Activated CD4-positive, alpha-beta T cell treated with anti-CD3 and anti-CD28 coated beads, Interleukin-10, Interleukin-2, amounts not matched to agents 100 ng/mL and 50 ng/mL, durations not matched to agents 16 hours and 8 hours (primary cell): ENCODE data around the gene SPATS2L.
A peak's percentile ranks its signal among the peaks of the same experiment; 100 is the strongest.

Experiments
- DNase-seq: peaks from one replicate; pipeline ENCODE4 v3.0.0-alpha.2; 2020

SPATS2L gene

DNA sequence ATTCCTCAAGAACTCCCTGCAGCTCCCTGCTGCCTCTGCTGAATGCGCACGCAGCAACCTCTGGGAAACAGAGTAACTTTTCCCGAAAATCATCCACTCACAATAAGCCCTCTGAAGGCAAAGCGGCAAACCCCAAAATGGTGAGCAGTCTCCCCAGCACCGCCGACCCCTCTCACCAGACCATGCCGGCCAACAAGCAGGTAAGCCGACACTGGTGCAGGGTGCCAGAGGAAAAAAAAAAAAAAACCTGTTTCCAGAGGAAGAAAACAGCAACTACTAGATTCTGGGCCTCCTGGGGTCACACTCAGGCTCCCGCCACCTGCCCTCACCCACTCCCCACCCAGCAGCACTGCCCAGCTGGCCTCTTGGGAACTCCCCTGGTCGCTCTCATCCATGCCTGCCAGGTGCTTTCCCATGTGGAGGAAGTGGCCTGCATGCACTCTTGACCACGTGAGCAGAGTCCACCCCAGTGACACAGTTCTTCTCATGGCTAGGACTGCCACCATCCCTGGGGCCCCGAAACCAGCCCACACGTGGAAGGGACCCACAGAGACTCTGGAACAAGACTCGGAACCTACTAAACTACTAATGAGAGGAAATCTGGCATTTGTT is 166.5 kb downstream of the SPATS2L start:
- DNase-seq: no peak

DNA sequence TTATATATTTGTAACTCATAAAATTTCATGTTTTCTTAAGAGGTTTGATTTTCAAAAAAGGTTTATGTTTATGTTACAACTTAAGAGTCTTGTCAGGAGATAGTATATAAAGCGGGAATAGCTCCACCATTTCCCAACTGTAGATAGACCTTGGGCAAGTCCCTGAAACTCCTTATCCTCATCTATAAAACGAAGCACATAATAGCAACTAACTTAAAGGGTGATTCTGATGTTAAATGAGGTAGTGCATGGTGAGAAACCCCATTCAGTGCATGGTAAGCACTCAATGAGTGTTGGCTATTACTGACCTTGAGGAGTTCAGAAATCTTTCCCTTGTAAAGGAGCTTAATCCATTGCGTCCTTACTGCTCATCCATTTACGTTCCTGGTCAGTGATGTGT is 169.3 kb downstream of the SPATS2L start:
- no peak for DNase-seq

DNA sequence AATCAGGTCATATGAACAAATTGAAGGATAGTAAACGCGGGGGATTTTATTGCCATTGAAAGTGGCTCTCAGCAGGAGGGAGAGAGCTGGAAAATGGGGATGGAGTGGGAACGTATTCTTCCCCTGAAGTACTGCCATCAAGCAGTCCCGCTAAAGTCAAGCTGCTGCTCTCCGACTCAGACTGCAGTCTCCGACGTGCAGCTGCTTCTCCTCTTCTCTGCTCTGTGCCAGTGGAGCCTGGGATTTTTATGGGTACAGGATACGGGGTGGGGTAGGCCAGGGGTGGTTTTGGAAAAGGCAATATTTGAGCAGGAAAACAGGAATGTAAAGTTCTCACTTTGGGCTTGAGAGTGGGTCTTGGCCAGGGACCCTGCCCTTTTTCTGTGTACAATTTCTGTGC is 170.3 kb downstream of the SPATS2L start:
- DNase-seq: no peak

DNA sequence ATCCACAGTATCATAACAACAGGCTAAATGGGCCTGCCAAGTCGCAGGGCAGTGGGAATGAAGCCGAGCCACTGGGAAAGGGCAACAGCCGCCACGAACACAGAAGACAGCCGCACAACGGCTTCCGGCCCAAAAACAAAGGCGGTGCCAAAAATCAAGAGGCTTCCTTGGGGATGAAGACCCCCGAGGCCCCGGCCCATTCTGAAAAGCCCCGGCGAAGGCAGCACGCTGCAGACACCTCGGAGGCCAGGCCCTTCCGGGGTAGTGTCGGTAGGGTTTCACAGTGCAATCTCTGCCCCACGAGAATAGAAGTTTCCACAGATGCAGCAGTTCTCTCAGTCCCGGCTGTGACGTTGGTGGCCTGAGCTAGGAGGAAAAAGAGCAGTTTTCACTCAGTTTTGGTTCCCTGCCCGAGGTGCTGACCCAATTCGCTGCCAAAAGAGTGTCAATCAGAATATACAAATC is 171.2 kb downstream of the SPATS2L start:
- DNase-seq: no peak

DNA sequence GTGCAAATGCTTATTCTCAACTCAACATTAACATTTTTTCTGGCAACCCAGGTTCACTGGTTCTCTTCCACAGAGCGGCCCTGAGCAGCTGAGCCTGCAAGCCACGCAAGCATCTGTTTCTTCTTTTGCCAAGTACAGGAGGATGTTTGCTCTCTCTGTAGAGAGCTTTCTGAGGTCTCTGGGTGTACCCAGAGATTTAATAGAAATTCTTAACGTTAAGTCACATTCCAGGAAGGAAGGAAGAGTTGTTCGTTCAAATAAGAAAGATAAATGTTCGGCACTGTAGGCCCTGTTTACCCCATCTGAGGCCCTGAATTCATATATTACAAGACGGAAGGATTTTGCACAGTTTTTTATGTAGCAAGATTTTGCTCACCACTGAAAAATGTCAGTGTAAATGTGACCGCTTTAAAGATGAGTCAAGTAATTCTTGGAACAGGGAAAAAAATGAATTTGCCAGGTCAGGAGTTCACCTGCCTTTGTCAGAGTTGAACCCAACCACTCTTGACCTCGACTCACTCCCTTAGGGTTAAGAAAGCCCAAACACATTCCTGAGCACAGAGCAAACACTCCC is 173.3 kb downstream of the SPATS2L start:
- DNase-seq: peak; percentile 30

DNA sequence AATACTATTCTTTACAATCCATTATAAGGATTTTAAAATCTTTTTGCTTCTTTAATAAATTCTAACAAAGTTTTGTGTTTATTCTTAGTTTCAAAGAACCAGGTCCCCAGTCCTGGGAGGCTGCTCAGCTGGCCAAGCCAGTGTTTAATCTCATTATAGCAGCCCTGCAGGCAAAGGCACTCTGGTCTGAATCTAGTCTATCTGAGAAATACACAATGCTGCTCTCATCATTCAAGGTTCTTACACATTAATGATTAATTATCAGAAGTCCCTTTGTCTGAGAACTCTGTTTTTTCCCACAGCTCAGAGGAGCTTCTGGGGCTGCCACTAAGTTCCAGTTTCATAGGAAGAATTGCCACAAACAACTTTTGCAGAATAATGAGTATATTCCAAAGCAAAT is 175.7 kb downstream of the SPATS2L start:
- no peak for DNase-seq

DNA sequence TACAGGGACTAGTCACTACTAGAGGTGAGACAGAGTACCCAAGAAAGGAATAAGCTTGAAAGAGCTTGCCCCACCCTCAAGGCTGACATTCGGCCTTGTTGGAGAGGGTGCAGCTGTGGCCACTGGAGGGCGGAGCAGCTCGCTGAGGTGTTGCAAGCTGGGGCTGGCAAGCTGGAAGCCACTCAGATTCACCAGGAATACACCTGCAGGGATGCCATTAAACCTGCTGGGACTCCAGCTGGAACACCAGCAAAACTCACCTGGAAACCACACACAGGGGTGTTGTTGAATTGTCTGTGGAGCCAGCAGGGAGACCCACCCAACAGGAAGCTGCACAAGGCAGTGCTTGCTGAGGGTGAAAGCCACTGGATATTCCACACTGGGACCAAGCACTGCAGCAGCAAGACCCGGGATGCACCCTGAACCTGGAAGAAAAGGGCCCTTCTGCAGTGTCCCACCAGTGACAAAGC is 177.3 kb downstream of the SPATS2L start:
- DNase-seq: peak; percentile 39

DNA sequence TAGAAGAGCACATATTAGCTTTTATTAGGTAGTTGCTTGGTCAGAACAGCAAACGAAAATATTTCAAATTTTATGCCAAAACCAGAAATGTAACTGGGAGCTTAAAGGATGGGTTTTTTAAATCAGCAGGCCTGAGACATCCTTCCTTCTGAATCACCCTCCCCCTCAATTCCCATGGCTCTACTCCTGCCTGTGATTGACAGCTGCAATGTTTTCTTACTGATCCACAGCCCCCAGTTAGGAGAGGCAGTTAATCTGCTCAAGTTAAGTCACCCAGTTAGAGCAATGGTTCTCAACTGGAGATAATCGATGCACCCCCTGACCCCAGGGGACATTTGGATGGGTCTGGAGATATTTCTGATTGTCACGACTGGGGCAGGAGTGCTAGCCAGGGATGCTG is 178.4 kb downstream of the SPATS2L start:
- no peak for DNase-seq

DNA sequence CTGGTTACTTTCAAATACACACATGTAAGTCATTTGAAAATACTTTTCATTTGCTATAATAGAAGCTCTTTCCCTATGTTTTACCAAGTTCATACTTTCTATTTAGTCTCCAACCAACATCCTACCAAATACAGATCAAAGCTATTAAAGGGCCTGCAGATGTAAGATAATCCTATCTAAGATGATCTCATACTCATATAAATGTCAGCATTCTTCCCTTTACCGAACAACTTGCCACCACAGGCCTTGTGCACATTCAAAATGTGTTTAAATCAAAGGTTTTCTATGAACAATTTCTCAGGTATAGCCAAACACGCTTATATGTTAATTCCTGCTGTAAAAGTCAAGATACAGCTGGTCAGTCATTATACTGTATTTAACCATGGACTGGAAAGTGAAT is 180.0 kb downstream of the SPATS2L start:
- DNase-seq: no peak

DNA sequence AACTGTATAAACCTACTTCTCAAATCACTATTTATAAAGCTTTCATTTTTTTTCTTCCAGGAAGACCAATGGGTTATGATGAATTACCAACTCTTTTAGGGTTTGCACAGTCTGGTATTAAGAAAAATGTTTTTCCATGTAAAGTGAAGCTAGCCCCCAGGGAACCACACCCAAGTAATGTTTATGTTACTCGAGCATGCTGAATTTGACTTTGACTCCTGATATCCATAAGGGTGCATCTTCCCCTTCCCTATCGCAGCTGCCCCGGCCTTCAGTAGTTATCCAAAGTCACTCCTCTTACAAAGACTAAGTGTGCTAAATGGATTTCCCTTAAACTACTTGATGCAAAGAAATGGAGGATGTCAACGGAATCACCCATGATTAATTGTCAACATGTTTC is 181.7 kb downstream of the SPATS2L start:
- DNase-seq: no peak

DNA sequence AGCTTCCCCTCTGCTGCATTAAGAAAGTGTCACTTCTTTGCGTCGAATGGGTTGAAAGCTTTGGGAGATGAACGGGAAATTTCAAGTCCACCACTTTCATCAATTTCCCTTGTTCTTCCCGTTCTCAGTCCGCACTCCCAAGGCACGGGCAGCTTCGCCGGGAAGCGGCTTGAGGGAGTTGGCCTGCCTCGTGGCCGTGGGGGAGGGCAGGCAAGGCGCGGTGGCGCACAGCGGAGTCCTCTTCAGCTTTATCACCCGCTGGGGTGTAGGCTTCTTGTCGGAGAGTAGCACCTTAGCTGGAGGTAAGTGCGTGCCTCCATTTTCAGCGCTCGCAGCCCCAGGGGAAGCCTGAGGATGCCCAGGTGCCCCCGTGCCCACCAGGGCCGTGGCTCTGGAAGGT is 183.5 kb downstream of the SPATS2L start:
- DNase-seq: no peak

DNA sequence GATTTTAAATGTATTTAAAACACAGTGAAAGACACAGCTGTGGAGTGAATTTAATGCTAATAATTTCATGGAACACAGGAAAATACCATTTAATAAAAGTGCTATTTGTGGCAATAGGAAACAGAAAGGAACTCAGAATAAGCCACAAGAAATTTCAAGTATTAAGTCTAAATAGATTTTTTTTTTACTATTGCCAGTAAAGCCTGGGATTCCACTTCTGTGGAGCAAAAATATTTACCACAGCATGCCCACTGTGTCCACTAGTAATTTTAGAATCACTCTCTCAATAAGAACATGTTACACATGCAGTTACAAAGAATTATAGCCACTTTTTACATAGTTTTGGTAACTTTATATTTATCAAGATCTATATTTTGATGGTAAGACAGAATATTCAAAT is 186.2 kb downstream of the SPATS2L start:
- no peak for DNase-seq

DNA sequence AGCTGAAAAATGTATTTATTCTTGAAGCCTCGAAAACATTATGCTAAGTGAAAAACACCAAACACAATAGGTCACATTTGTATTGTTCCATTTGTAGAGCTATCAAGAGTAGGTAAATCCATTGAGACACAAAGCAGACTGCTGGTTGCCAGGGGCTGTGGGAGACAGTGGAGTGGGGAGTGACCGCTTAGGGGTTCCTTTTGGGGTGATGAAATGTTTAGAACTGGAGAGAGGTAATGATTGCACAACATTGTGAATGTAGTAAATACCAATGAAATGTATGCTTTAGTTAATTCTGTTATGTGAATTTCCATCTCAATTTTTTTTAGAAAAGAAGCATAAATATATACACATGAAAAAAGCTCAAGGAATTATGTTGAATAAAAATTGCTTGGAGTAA is 187.6 kb downstream of the SPATS2L start:
- DNase-seq: no peak

DNA sequence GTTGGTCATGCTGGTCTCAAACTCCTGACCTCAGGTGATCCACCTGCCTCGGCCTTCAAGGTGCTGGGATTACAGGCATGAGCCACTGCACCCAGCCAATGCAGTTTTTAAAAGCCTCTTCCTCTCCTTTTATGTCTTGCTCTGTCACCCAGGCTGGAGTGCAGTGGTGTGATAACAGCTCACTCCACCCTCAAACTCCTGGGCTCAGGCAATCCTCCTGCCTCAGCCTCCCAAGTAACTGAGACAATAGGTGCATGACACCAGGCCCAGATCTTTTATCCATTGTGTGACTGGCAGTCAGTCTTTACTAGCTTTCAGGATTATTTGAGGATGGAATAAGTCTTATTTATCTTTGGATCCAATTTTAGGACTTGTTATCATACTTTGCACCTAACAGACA is 190.2 kb downstream of the SPATS2L start:
- no peak for DNase-seq

DNA sequence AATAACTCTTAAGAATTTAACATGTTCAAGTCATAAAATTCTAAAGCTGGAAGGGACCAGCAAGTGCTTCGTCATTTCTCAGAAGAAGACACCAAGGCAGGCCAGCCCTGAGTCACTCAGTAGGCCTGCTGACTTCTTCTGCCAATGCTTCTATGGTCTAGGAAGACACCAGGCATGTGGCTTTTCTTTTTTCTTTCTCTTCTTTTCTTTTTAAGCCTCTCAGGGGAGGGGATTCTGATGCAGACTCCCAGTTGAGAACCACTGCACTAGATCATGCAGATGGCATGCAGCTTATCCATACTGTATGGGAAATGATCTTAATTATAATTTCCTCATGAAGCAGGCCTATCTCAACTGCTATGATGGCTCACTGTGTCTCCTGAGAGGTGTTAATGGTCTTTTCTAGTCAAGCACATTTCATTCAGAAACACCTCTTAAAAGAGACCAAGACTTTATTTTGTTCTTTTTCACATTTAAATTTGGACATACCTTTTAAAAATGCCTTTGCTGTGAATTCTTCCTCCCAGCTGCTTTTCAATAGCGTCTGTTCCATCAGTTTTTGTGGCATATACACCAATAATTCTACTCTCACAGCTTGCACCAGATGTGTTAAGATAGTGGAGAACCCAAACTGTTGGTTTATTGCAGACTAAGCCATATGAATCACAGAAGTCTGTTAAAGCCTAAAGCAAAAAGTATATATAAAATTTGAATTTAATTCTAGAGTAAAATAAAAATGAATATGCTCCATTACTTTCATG is 192.1 kb downstream of the SPATS2L start:
- no peak for DNase-seq

DNA sequence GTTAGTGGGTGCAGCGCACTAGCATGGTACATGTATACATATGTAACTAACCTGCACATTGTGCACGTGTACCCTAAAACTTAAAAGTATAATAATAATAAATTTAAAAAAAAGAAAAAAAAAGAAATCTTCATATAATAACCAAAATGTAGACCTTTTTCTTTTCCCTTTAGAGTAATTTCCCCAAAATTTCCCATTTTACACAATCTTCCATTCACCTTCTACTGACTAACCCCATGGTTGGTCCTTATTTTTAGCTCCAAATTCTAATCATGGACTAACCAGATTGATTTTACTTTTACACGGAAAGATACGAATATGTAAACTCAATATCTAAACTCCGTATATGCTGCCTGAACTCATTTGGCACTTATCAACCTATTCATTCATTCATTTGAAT is 195.7 kb downstream of the SPATS2L start:
- no peak for DNase-seq

DNA sequence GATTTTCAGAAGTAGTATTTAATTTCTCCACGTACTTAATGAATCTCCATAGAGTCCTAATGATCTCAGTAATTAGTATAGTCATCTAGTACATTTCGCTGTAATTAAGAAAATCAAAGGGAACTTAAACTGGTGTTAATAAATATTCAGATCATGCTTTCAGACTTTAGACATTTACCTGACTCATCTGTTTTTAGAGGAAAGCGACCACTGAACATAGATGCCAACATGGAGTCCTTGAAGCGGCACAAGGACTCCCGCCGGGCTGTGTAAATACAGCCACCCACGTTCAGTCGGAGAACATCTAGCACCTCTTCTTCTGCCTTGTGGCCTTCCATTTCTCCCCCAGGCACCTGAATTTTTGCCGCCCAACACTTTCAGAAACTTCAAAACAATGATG is 200.2 kb downstream of the SPATS2L start:
- DNase-seq: no peak

DNA sequence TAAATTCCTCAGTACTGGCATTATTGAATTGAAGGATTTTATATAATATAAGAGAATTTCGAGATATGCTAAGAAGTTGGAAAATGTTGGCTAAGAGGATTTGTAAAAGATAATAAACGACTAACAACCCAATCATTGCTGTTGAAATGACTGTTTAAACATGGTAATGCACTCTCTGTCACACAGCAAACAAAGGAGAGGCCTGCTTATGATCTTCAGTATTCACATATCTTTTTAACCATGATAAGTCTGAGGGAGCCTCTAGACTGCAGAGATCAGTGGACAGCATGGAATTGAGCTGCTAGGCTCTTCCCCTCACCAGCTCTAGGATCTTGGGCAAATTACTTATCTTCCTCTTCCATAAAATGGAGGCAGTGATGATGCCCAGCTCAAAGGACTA is 200.7 kb downstream of the SPATS2L start:
- no peak for DNase-seq

DNA sequence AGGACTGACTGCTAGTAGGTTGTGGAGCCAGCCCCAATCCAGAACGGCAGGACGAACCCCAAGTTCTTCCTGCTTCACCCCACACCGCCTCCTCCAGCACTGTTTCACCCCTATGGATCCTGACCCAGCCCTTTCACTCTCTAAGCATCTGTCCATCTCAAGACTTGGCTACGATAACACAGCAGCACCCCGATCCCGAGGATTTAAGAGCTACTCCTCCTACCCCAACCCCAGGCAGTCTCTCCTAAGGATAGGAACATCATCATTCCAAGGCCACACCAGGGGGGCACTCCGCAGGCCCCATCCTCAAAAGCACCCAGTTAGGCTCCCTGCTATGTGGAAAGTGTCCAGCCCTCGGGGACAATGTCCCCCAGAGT is 202.7 kb downstream of the SPATS2L start:
- no peak for DNase-seq

DNA sequence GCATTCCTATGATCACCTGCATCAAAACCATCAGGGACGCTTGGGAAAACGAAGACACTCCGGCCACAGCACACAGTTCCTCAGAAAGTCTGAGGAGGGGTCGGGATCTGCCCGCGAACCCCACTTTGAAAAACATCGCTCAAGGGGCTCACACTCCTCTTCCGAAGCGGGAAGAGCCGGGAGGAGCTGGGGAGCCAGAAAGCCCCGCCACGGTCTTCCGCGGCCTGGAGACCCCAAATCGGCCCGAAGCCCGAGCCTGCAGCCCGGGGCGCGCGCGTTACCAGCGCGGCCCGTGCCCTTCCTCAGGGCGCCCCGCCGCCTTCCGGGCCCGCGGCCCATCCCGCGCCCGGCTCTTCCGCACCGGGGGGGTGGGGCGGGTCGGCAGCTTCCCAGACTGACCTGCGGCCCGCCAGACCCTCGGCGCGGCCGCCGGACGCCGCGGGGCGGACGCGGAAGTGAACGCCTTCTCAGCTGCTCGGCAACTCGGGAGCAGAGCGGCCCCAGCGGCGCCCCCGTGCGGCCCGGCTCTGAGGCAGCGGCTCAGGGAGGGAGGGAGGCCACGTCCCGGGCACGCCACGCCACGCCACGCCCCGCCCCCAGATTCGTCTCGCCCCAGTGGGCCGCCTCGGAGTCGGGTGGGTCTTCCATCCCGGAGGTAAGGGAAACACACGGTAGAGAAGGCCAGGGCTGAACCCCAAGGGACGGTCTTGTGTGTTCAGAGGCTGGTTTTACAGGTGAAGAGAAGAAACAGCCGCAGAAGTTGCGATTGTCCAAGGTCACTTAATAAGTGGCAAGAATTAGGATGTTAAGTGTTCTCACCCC is 203.3 kb downstream of the SPATS2L start, which contains the start of gene KCTD18:
Gene KCTD18, minus strand, starts transcription at position 457 of the 822 bp plus-strand sequence. CDS start 3,052 bp downstream, outside the sequence.
- peak; percentile 94 for DNase-seq

DNA sequence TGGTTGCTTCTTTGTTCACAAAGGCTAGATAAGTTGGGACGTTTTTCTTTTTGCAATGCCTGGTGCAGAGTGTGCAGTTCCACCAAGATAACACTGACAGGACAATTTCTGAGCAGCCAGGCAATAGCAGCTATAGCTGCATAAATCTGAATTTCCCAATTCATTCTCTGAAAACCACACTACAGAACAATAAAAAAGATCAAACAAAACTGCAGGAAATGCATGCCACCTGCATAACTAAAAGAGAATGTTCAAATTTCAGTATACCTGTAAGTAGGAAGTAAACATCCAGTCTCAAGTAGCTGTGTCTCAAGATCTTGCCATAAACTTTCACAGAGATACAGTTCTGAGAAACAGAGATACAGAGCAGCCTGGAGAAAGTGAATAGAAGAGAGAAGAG is 208.7 kb downstream of the SPATS2L start:
- DNase-seq: no peak

DNA sequence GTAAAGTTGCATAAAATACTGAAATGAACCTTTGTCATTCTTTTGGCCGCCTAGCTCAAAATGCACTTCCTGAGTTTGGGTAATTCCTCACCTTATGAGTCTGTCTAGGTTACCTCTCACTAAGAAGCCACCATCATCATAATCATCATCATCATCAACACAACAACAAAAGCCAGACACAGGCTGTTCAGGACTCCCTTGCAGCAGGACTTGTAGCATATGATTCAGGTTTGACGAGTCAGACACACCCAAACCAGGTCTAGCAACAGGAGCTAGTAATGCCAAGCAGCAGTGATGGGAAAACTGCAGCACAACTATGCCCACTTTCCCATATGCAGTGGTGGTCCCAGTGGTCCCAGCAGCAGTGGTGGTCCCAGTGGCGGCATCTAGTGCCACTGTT is 216.7 kb downstream of the SPATS2L start:
- DNase-seq: peak; percentile 14

DNA sequence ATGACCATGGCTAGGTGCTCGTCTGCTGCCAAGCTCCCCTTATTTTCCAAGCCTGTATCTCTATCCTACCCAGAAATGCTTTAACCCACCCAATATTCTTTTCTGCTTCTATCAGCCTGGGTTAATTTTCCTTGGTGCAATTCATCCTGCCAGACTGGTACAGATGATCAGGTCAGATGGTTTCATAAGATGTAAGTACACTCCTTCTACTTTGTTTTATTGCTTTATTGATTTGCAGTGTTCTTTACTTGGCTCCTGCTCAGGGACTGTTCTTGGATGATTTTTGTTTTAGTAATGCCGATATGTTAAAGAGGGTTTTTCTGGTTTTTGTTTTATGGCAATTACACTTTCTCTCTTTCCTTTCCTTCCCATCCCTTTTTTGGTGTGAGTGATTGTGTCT is 217.1 kb downstream of the SPATS2L start:
- DNase-seq: no peak
